Suprapubic skin (tissue), 4 donors: ENCODE measurements around the gene ELOVL4. TPM values are rescaled to one million over a fixed set of nuclear protein-coding genes. Genes with fewer than 3 reads are reported as not detected.

Experiments
- DNase-seq, 2 donors: peaks; one replicate each; pipeline ENCODE4 v3.0.0-alpha.2; 2019; ENCODE audit warnings: low spot score in 2 of 2
- H3K27ac ChIP-seq: fragments of 200-600 bp; sonication (generic); one replicate; pipeline ENCODE4 v1.5.1; 2019
- H3K27me3 ChIP-seq: fragments of 200-600 bp; sonication (generic); one replicate; pipeline ENCODE4 v1.5.1; 2019
- H3K36me3 ChIP-seq: fragments of 200-600 bp; sonication (generic); one replicate; pipeline ENCODE4 v1.5.1; 2019
- H3K4me1 ChIP-seq: fragments of 200-600 bp; sonication (generic); one replicate; pipeline ENCODE4 v1.5.1; 2019
- H3K4me3 ChIP-seq: fragments of 200-600 bp; sonication (generic); one replicate; pipeline ENCODE4 v1.5.1; 2019; ENCODE audit warnings: mild to moderate bottlenecking
- H3K9me3 ChIP-seq: fragments of 200-600 bp; sonication (generic); one replicate; pipeline ENCODE4 v1.5.1; 2019
- EP300 ChIP-seq: sonication (generic); formaldehyde crosslinking; IDR thresholded peaks from one replicate; pipeline ENCODE4 v1.6.1; 2017; ENCODE audit warnings: antibody characterized with exemption
- POLR2A ChIP-seq, 2 donors: fragments of 450-650 bp; IDR thresholded peaks; one replicate each; pipeline ENCODE4 v1.6.1; 2017; ENCODE audit warnings: antibody characterized with exemption in 2 of 2, mild to moderate bottlenecking in 2 of 2, moderate library complexity in 2 of 2
- POLR2AphosphoS5 ChIP-seq, 3 donors: sonication (generic); formaldehyde crosslinking; IDR thresholded peaks; one replicate each; pipeline ENCODE4 v1.6.1; 2017; ENCODE audit warnings: antibody characterized with exemption in 3 of 3
- WGBS: methylation state at CpG from one replicate; pipeline ENCODE4 v1.1.5; 2018; 5-methylcytosine and 5-hydroxymethylcytosine counted together
- total RNA-seq, 4 donors: library from RNA; depleted of rRNA; stranded (reverse); fragments of >200 nt; gene quantifications; one replicate each; pipeline ENCODE4 v1.1.0, GENCODE V29; 2016
- TF ChIP-seq, protein P1 (sequence below), 2 donors: fragments of 200-600 bp in 1 of 2; fragments of 450-650 bp in 1 of 2; sonication (generic) in 1 of 2; IDR thresholded peaks; one replicate each; pipeline ENCODE4 v1.5.1; 2016 to 2019; ENCODE audit warnings: antibody characterized with exemption in 2 of 2, mild to moderate bottlenecking in 1 of 2, moderate library complexity in 1 of 2

Gene ELOVL4
- total RNA-seq, 4 donors from 2014 or later = 8.7 to 111 (median 49.8) TPM

DNA sequence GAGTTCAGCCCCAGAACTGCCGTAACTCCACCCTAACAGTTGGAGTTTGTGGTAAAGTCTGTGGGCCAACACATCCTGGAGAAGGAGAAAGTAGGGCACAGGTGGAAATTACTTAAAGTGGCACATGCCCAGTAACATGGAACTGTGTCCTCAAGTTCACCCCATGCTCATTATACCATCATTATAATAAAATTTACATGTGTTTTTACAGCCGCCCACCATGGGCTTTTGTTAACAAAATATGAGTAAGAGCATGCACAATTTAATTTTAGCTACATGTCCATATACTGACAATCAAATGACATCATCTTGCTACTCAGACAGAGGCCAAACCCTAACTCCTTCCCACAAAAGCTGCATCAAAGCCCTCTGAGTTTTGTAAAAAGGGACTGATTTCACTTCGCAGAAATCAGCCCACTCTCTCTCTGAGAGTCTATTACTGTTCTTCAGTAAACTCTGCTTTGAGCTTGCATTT, 17.3 kb upstream of the ELOVL4 start:
- Histone ChIP-seq H3K4me3 (no peak overlapping the region), H3K36me3 (no peaks in the 10 kb centered on the region), H3K27ac (no peak overlapping the region), H3K4me1 (no peaks in the 10 kb centered on the region), H3K9me3 (no peaks in the 10 kb centered on the region), H3K27me3 (no peaks in the 10 kb centered on the region)
- DNase-seq = no peak
- 74% methylated on average over 3 of the region's 3 CpGs for WGBS
- TF ChIP-seq EP300 (no peak), POLR2AphosphoS5 (IDR thresholded peaks at IDR 0.05) (no peak)

DNA sequence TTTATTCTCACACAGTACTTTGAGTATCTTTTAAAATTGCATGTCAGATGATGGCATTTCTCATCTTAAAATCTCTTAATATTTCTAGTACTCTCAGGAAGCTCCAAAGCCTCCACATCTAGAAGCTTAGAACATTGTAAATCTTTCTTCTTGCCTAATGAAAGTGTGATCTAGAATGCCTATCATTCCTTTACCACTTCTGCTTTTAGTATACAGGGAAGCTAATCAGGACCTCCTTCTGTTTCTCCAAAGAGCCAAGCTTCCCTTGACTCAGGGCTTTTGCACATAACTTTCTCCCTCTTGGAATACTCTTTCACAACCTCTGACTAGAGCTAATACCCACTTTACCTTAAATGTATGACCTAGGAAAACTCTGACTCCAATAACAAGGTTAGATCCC, 7.5 kb upstream of the ELOVL4 start:
- no peaks in the 10 kb centered on the region for H3K36me3 ChIP-seq
- TF ChIP-seq, protein P1, sequence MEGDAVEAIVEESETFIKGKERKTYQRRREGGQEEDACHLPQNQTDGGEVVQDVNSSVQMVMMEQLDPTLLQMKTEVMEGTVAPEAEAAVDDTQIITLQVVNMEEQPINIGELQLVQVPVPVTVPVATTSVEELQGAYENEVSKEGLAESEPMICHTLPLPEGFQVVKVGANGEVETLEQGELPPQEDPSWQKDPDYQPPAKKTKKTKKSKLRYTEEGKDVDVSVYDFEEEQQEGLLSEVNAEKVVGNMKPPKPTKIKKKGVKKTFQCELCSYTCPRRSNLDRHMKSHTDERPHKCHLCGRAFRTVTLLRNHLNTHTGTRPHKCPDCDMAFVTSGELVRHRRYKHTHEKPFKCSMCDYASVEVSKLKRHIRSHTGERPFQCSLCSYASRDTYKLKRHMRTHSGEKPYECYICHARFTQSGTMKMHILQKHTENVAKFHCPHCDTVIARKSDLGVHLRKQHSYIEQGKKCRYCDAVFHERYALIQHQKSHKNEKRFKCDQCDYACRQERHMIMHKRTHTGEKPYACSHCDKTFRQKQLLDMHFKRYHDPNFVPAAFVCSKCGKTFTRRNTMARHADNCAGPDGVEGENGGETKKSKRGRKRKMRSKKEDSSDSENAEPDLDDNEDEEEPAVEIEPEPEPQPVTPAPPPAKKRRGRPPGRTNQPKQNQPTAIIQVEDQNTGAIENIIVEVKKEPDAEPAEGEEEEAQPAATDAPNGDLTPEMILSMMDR (IDR thresholded peaks at IDR 0.05) = no peak
- TF ChIP-seq EP300 (no peak), POLR2A (IDR thresholded peaks at IDR 0.05) (no peak), POLR2AphosphoS5 (IDR thresholded peaks at IDR 0.05) (no peak)
- no peaks in the 10 kb centered on the region for H3K9me3 ChIP-seq
- H3K4me3 ChIP-seq = no peak overlapping the region
- DNase-seq = no peak
- no peaks in the 10 kb centered on the region for H3K4me1 ChIP-seq
- no peaks in the 10 kb centered on the region for H3K27me3 ChIP-seq
- no peak overlapping the region for H3K27ac ChIP-seq

DNA sequence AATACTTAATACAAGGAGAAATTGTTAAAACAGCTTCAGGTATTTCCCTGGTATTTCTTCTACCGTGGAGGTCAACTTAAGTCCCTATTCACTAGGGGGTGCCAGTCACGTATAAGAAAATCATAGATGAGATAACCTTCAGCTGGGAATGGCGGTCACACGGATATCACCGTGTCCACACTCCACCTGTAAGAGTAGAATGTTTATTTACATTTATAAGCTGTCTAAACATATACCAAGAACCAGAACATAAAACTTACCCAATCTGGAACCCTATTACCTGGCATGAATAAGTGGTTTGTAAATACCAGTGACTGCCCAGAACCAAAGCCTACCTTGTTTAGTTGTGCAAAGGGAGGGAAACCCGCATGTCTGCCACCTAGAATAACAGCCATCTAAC, 1.9 kb upstream of the ELOVL4 start:
- WGBS = 17% methylated on average over 6 of the region's 6 CpGs
- Histone ChIP-seq H3K27me3 (peaks cover 6% of the 10 kb centered on the region), H3K36me3 (no peaks in the 10 kb centered on the region), H3K4me1 (peaks cover 20% of the 10 kb centered on the region), H3K4me3 (no peak overlapping the region), H3K9me3 (no peaks in the 10 kb centered on the region), H3K27ac (no peak overlapping the region)
- no peak for TF ChIP-seq POLR2AphosphoS5 (IDR thresholded peaks at IDR 0.05)
- TF ChIP-seq POLR2A (IDR thresholded peaks at IDR 0.05) = no peak
- TF ChIP-seq EP300 = no peak
- TF ChIP-seq, protein P1 (IDR thresholded peaks at IDR 0.05) = peak in 1 of 2 donors; percentile 8
- no peak for DNase-seq

DNA sequence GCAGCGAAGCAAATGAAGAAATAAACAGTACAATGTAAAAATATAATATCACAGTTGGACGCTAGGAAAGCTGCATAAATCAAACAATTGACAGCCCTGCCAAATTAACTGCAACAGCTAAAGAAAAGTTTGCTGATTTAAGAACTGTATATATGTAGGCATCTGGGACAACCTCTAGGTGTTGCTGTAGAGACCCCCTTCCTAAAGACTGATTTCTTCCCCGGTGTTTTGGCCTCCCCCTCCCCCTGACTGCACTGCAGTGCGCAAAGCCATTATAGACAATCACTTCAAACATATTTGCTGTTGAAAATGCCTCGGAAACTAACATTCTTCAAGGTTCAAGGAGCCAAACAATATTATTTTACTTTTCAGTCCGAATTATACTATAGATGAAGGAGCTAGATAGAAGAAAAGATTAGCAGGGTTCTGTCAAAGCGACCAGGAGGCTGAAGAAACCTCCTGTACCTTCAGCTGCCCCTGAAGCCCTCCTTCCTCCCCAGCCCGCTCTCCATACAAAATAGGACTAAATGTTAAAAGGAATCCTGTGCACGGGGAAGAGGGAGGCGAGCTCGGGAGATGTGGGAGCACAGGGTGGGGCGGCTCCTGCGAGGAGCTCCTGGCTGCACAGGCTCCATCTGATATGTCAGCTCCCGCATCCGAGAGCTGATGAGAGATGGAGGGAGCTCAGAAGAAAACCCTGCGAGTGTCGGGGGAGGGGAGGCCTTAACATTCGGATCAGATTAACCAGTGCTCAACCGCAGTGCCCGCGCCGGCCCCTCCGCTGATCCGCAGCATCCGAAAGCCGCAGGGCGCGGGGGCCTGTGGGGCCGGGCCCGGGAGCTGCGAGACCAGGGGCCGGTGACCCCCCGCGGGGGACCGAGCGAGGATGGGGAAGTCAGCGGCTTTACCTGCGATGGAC, 822 bp downstream of the ELOVL4 start:
- peaks cover 20% of the 10 kb centered on the region for H3K4me1 ChIP-seq
- TF ChIP-seq POLR2AphosphoS5 (IDR thresholded peaks at IDR 0.05) = no peak
- no peak for TF ChIP-seq EP300
- TF ChIP-seq POLR2A (IDR thresholded peaks at IDR 0.05) = no peak
- TF ChIP-seq, protein P1 (IDR thresholded peaks at IDR 0.05) = no peak
- no peaks in the 10 kb centered on the region for H3K36me3 ChIP-seq
- no peak for DNase-seq
- H3K27me3 ChIP-seq = peaks cover 6% of the 10 kb centered on the region
- peak overlapping the region; percentile 49 for H3K27ac ChIP-seq
- 4% methylated on average over 15 of the region's 38 CpGs for WGBS
- peak overlapping the region; percentile 74 for H3K4me3 ChIP-seq
- H3K9me3 ChIP-seq = no peaks in the 10 kb centered on the region

DNA sequence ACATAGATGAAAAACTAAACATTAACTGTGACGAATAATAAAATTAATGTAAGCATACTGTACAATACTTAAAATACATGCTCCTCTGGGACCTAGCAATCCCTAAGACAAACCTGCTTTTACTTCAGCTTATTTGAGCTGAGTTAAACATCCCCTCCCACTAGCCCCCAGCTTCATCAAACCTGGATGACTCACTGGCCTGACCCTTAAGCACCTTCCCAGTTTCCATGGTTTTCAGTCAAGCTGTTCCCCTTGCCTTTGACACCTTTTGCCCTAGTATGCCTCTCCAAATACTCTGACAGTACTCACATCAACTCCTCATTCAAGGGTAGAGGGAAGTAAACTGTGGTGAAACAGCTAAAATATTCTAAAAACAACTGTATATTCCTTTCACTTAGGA, 4.2 kb downstream of the ELOVL4 start:
- TF ChIP-seq, protein P1 (IDR thresholded peaks at IDR 0.05) = no peak
- TF ChIP-seq POLR2A (IDR thresholded peaks at IDR 0.05) (no peak), EP300 (no peak), POLR2AphosphoS5 (IDR thresholded peaks at IDR 0.05) (no peak)
- no peak for DNase-seq
- H3K36me3 ChIP-seq = no peaks in the 10 kb centered on the region
- no peaks in the 10 kb centered on the region for H3K9me3 ChIP-seq
- peaks cover 20% of the 10 kb centered on the region for H3K4me1 ChIP-seq
- H3K27me3 ChIP-seq = peaks cover 6% of the 10 kb centered on the region
- WGBS = 88% methylated on average over 1 of the region's 1 CpG
- H3K27ac ChIP-seq = no peak overlapping the region
- no peak overlapping the region for H3K4me3 ChIP-seq
